Transverse colon (tissue), 4 donors: ENCODE measurements around the gene NDRG3.

ENCODE experiments used
- CTCF ChIP-seq, 5 experiments: fragments of 200-600 bp in 3 of 5; fragments of 450-650 bp in 2 of 5; sonication (generic) in 3 of 5; IDR thresholded peaks; 1 replicate in 2 of 5; 2 replicates in 3 of 5; pipeline ENCODE4 v1.5.1; 2016 to 2017; ENCODE audit warnings: antibody characterized with exemption in 5 of 5, inconsistent platforms in 3 of 5, mild to moderate bottlenecking in 2 of 5, moderate library complexity in 1 of 5
- POLR2AphosphoS5 ChIP-seq, 3 donors: sonication (generic); formaldehyde crosslinking; IDR thresholded peaks; one replicate each; pipeline ENCODE4 v1.6.1; 2016; ENCODE audit warnings: antibody characterized with exemption in 3 of 3

DNA sequence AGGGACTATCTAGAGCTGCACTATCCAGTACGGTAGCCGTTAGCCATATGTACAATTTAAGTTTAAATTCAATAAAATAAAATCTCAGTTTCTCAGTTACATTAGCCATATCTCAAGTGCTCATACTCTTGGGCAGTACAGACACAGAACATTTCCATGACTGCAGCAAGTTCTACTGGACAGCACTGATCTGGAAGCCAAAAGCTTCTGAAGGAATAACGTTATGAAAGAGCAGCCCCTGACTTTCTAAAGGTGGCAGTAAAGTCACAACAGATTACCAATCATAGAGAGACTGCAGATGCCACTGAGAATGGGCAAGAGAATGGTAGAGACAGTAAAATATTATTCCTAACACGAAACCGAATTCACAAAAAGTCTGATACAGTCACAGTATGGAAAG lies 36.8 kb downstream of the NDRG3 start:
- TF ChIP-seq POLR2AphosphoS5 (IDR thresholded peaks at IDR 0.05) (no peak), CTCF (IDR thresholded peaks at IDR 0.05) (no peak)
